Spinal cord (tissue), 10 donors: ENCODE data around the gene PRELID1. TPM values are rescaled to one million over a fixed set of nuclear protein-coding genes. Genes with fewer than 3 reads are reported as not detected.
"Not testable (repeated sequence)": the region's sequence is repeated elsewhere in the genome, so short reads cannot be mapped to it uniquely, and the experiment has no call there.

Experiments
- DNase-seq, 6 donors: peaks; one replicate each; pipeline versions ENCODE4 v3.0.0 to v3.0.0-alpha.2; 2013 to 2015; ENCODE audit warnings: low spot score in 6 of 6, low read depth in 4 of 6
- H3K27ac ChIP-seq: one replicate; pipeline ENCODE4 v1.5.1; 2013; ENCODE audit warnings: low read depth, low read length, control low read depth
- H3K27me3 ChIP-seq: one replicate; pipeline ENCODE4 v1.6.1; 2013; ENCODE audit warnings: low read length; ENCODE audit not compliant: control insufficient read depth, insufficient read depth
- H3K36me3 ChIP-seq: one replicate; pipeline ENCODE4 v1.6.1; 2013; ENCODE audit warnings: low read length; ENCODE audit not compliant: control insufficient read depth, insufficient read depth
- H3K4me1 ChIP-seq: one replicate; pipeline ENCODE4 v1.6.1; 2013; ENCODE audit warnings: low read length; ENCODE audit not compliant: control insufficient read depth, insufficient read depth
- H3K4me3 ChIP-seq: one replicate; pipeline ENCODE4 v1.5.1; 2013; ENCODE audit warnings: low read depth, low read length, control low read depth
- H3K9me3 ChIP-seq: one replicate; pipeline ENCODE4 v1.6.1; 2013; ENCODE audit warnings: low read length; ENCODE audit not compliant: control insufficient read depth, insufficient read depth
- whole genome bisulfite sequencing: methylation state at CpG from one replicate; pipeline ENCODE4 v1.1.5; 2013; ENCODE audit warnings: missing lambda C conversion rate; ENCODE audit not compliant: insufficient coverage; 5-methylcytosine and 5-hydroxymethylcytosine counted together
- polyA plus RNA-seq, 2 donors: library from polyadenylated mRNA; unstranded; fragments of 120-200 nt; gene quantifications; one replicate each; pipeline ENCODE4 v1.2.1, GENCODE V29; 2013; ENCODE audit not compliant: insufficient read length in 2 of 2
- total RNA-seq, 2 donors: library from RNA; depleted of rRNA in 1 of 2; stranded (reverse); fragments of 120-200 nt in 1 of 2; fragments of >200 nt in 1 of 2; gene quantifications; one replicate each; pipeline versions ENCODE4 v1.2.3 to v1.2.4, GENCODE V29; 2013 to 2014
- donor health status: healthy.

PRELID1 gene
- total and polyA plus RNA-seq, 4 donors = 35.2 to 116 (median 108) TPM

DNA sequence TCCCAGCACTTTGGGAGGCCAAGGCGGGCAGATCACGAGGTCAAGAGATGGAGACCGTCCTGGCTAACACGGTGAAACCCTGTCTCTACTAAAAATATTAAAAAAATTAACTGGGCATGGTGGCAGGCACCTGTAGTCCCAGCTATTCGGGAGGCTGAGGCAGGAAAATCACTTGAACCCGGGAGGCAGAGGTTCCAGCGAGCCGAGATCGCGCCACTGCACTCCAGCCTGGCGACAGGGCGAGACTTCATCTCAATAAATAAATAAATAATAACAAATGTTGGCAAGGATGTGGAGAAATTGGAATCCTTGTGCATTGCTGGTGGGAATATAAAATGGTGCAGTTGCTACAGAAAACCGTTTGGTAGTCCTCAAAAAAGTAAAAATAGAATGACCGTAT, 39.4 kb downstream of the PRELID1 start:
- not testable (repeated sequence) for H3K27me3 ChIP-seq, H3K4me3 ChIP-seq, DNase-seq, H3K4me1 ChIP-seq, H3K27ac ChIP-seq, H3K9me3 ChIP-seq
- peaks cover 30% of the 10 kb centered on the region for H3K36me3 ChIP-seq
- 80% methylated on average over 1 of the region's 14 CpGs for WGBS

DNA sequence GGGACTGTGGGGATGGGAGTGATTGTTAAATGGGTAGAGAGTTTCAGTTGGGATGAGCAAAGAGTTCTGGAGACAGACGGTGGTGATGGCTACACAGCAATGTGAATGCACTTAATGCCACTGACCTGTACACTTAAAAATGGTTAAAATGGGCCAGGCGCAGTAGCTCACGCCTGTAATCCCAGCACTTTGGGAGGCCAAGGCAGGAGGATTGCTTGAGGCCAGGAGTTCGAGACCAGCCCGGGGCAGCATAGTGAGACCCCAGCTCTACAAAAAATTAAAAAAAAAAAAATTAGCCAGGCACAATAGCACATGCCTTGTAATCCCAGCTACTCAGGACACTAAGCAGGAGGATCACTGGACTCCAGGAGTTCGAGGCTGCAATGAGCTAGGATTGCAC, 40.2 kb downstream of the PRELID1 start:
- no peaks in the 10 kb centered on the region for H3K27me3 ChIP-seq
- DNase-seq = no peak
- no peaks in the 10 kb centered on the region for H3K9me3 ChIP-seq
- H3K27ac ChIP-seq = no peak overlapping the region
- H3K4me1 ChIP-seq = no peaks in the 10 kb centered on the region
- H3K36me3 ChIP-seq = peaks cover 25% of the 10 kb centered on the region
- no peak overlapping the region for H3K4me3 ChIP-seq
- 97% methylated on average over 5 of the region's 6 CpGs for WGBS

GRCh38 chr5:177344891-177345290, 41.3 kb downstream of the PRELID1 start:
- H3K27me3 ChIP-seq = no peaks in the 10 kb centered on the region
- H3K4me3 ChIP-seq = no peak overlapping the region
- 100% methylated on average over 1 of the region's 6 CpGs for WGBS
- DNase-seq = no peak
- H3K36me3 ChIP-seq = peaks cover 23% of the 10 kb centered on the region
- no peaks in the 10 kb centered on the region for H3K9me3 ChIP-seq
- peaks cover 7% of the 10 kb centered on the region for H3K4me1 ChIP-seq
- H3K27ac ChIP-seq = no peak overlapping the region

GRCh38 chr5:177346820-177347219, 43.2 kb downstream of the PRELID1 start:
- no peaks in the 10 kb centered on the region for H3K27me3 ChIP-seq
- WGBS = no CpG with 5 or more reads among the region's 4 CpGs
- peaks cover 19% of the 10 kb centered on the region for H3K4me1 ChIP-seq
- no peaks in the 10 kb centered on the region for H3K9me3 ChIP-seq
- no peak overlapping the region for H3K4me3 ChIP-seq
- H3K36me3 ChIP-seq = peaks cover 26% of the 10 kb centered on the region
- no peak for DNase-seq
- no peak overlapping the region for H3K27ac ChIP-seq

DNA sequence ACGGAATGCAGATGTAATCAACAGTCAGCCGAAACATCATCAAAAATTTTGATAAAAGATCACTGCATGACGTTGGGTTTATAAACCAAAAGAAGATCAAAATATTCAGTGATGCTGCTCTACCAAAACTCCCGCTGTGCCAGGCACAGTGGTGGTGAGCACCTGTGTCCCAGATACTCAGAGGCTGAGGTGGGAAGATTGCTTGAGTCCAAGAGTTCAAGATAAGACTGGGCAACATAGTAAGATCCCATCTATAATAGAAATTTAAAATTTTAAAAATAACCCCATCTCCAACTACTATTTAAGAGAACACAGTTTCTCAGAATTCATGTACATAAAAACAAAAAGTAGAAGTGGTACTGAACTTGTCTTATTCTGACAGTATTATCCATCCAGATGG, 44.1 kb downstream of the PRELID1 start:
- H3K36me3 ChIP-seq = peaks cover 22% of the 10 kb centered on the region
- H3K27ac ChIP-seq = no peak overlapping the region
- no peak overlapping the region for H3K4me3 ChIP-seq
- DNase-seq = no peak
- H3K27me3 ChIP-seq = no peaks in the 10 kb centered on the region
- H3K9me3 ChIP-seq = no peaks in the 10 kb centered on the region
- WGBS = 100% methylated on average over 4 of the region's 4 CpGs
- H3K4me1 ChIP-seq = peaks cover 25% of the 10 kb centered on the region

- 64% methylated on average over 2 of the region's 3 CpGs for WGBS
- H3K4me3 ChIP-seq = no peak overlapping the region
- DNase-seq = no peak
Measured at GRCh38 chr5:177349362-177349647, 45.7 kb downstream of the PRELID1 start.

DNA sequence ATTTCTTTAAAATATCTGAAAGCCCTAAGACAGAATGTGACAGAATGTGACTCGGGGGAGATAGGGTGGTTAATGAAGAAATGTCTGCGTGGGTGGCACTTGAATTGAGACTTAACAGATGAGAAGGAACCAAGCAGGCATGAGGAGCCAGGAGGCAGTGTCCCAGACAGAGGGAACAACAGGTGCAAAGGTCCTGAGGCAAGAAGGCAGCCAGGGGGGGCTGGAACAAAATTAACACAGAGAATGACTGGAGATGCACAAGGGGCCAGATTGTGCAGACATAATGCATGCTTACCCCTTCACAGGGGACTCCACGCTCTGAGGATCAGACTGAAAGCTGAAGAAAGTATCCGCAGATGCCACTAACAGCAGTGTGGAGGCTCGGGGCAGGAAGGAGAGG, 46.2 kb downstream of the PRELID1 start:
- Histone ChIP-seq H3K27ac (no peak overlapping the region), H3K9me3 (no peaks in the 10 kb centered on the region), H3K4me3 (no peak overlapping the region), H3K4me1 (peaks cover 25% of the 10 kb centered on the region), H3K27me3 (no peaks in the 10 kb centered on the region), H3K36me3 (peaks cover 15% of the 10 kb centered on the region)
- DNase-seq = no peak
- WGBS = 89% methylated on average over 5 of the region's 5 CpGs

More at GRCh38 chr5:177349362-177349647, 45.7 kb downstream of the PRELID1 start:
- Histone ChIP-seq H3K9me3 (no peaks in the 10 kb centered on the region), H3K27me3 (no peaks in the 10 kb centered on the region), H3K36me3 (peaks cover 17% of the 10 kb centered on the region), H3K27ac (no peak overlapping the region), H3K4me1 (peaks cover 25% of the 10 kb centered on the region)

DNA sequence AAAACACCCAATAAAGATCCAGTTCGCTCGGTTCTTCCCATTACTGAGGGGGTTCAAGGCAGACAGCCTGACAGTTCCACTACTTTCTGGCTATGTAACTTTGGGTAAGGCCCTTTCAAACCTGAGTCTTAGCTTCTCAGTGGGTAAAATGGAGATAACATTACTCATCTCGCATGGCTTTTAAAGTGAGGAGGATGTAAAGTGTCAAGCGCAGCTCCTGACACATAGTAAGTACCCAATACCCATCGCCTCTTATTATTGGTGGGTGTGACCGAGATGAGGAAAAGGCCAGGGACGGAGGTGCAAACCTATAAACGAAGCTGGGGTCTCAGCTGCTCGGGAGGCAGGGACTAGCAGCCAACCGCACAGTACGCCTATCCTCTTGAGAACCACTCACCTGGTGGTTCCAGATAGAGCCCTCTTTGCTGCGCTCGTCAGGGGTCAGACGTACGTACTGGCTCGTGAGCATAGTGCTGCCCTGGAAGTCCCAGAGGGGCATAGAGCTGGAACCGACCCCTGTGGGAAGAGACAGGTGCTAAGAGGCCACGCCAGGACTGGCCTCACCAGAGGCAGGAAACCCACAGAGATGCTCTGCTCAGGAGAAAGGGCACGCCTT, 47.3 kb downstream of the PRELID1 start:
- peaks cover 3% of the 10 kb centered on the region for H3K27me3 ChIP-seq
- WGBS = 2% methylated on average over 14 of the region's 19 CpGs
- H3K9me3 ChIP-seq = no peaks in the 10 kb centered on the region
- H3K4me1 ChIP-seq = peaks cover 25% of the 10 kb centered on the region
- H3K27ac ChIP-seq = peak overlapping the region; percentile 96
- peak overlapping the region; percentile 92 for H3K4me3 ChIP-seq
- DNase-seq = no peak
- peaks cover 10% of the 10 kb centered on the region for H3K36me3 ChIP-seq

- H3K27ac ChIP-seq = peak within 1 kb of the TSS; percentile 96
- H3K9me3 ChIP-seq = no peaks in the 10 kb centered on the region
- peak within 1 kb of the TSS; percentile 92 for H3K4me3 ChIP-seq
- H3K27me3 ChIP-seq = peaks cover 3% of the 10 kb centered on the region
- WGBS = 6% methylated on average over 54 of the region's 55 CpGs
- H3K36me3 ChIP-seq = peaks cover 10% of the 10 kb centered on the region
- DNase-seq = peak; percentile 91 to 99 (median 94)
- H3K4me1 ChIP-seq = peaks cover 25% of the 10 kb centered on the region
Measured at GRCh38 chr5:177351392-177352329, 48.1 kb downstream of the PRELID1 start, which contains the start of gene LMAN2. Gene LMAN2, minus strand, starts transcription at chr5:177351668. Its CDS starts 21 bp downstream, at chr5:177351647.
